GM21576 (cell line): ENCODE data around the gene CELSR3.
A peak's percentile ranks its signal among the peaks of the same experiment; 100 is the strongest.

Experiments
- ATAC-seq: cut with Tn5 transposase; IDR thresholded peaks from one replicate; pipeline ENCODE4 v1.9.1; 2021; ENCODE audit warnings: mild to moderate bottlenecking, moderate library complexity; ENCODE audit not compliant: unreplicated experiment

Gene CELSR3

GRCh38 chr3:48661501-48662144, 1.1 kb downstream of the CELSR3 start:
- no peak for ATAC-seq

- ATAC-seq, result no peak
Measured at GRCh38 chr3:48660800-48661400, 1.8 kb downstream of the CELSR3 start.

- ATAC-seq, result no peak
Measured at GRCh38 chr3:48656841-48657281, 5.8 kb downstream of the CELSR3 start.

GRCh38 chr3:48656061-48656840, 6.4 kb downstream of the CELSR3 start:
- peak; percentile 54 for ATAC-seq

- no peak for ATAC-seq
Measured at GRCh38 chr3:48655606-48656005, 7.1 kb downstream of the CELSR3 start.

GRCh38 chr3:48655063-48655462, 7.6 kb downstream of the CELSR3 start:
- ATAC-seq, result no peak

GRCh38 chr3:48652923-48653715, 9.6 kb downstream of the CELSR3 start:
- ATAC-seq, result no peak

GRCh38 chr3:48651771-48652170, 10.9 kb downstream of the CELSR3 start:
- ATAC-seq, result no peak

- ATAC-seq, result no peak
Measured at GRCh38 chr3:48650723-48651122, 12.0 kb downstream of the CELSR3 start.

- ATAC-seq, result no peak
Measured at GRCh38 chr3:48648188-48648850, 14.4 kb downstream of the CELSR3 start.

- no peak for ATAC-seq
Measured at GRCh38 chr3:48647714-48648113, 15.0 kb downstream of the CELSR3 start.

- no peak for ATAC-seq
Measured at GRCh38 chr3:48644898-48645760, 17.6 kb downstream of the CELSR3 start.

- ATAC-seq, result no peak
Measured at GRCh38 chr3:48642605-48643004, 20.1 kb downstream of the CELSR3 start.

GRCh38 chr3:48641396-48641795, 21.3 kb downstream of the CELSR3 start:
- no peak for ATAC-seq

GRCh38 chr3:48639944-48640606, 22.6 kb downstream of the CELSR3 start:
- no peak for ATAC-seq

GRCh38 chr3:48637305-48637704, 25.4 kb downstream of the CELSR3 start:
- no peak for ATAC-seq

GRCh38 chr3:48636149-48636655, 26.5 kb downstream of the CELSR3 start:
- ATAC-seq, result no peak

- ATAC-seq, result peak; percentile 86
Measured at GRCh38 chr3:48635222-48636021, 27.3 kb downstream of the CELSR3 start, which contains the start of gene SLC26A6. Gene SLC26A6 (minus strand): TSS chr3:48635461. CDS start chr3:48635393, 68 bp downstream.
